Hepatocyte (in vitro differentiated cells): ENCODE results near the gene JHY. TPM values are rescaled to one million over a fixed set of nuclear protein-coding genes. Genes with fewer than 3 reads are reported as not detected.

ENCODE experiments used
- DNase-seq: peaks from one replicate; pipeline ENCODE4 v3.0.0-alpha.2; 2016; ENCODE audit warnings: low spot score
- H2AFZ ChIP-seq: fragments of 200-600 bp; sonication (generic); 2 replicates; pipeline ENCODE4 v1.6.0; 2016; ENCODE audit warnings: antibody characterized with exemption, mild to moderate bottlenecking
- H3K27ac ChIP-seq: fragments of 200-600 bp; sonication (generic); 2 replicates; pipeline ENCODE4 v1.5.1; 2016; ENCODE audit warnings: mild to moderate bottlenecking
- H3K27me3 ChIP-seq: fragments of 200-600 bp; sonication (generic); 2 replicates; pipeline ENCODE4 v1.6.1; 2016
- H3K36me3 ChIP-seq: fragments of 200-600 bp; sonication (generic); replicated peaks from 2 replicates; pipeline ENCODE4 v1.5.1; 2016; ENCODE audit warnings: low read depth; ENCODE audit not compliant: insufficient read depth
- H3K4me1 ChIP-seq: fragments of 200-600 bp; sonication (generic); 2 replicates; pipeline ENCODE4 v1.5.1; 2016; ENCODE audit warnings: mild to moderate bottlenecking, moderate library complexity; ENCODE audit not compliant: insufficient read depth
- H3K4me2 ChIP-seq: fragments of 200-600 bp; sonication (generic); 2 replicates; pipeline ENCODE4 v1.6.0; 2016
- H3K4me3 ChIP-seq: fragments of 200-600 bp; sonication (generic); 2 replicates; pipeline ENCODE4 v1.5.1; 2016; ENCODE audit warnings: mild to moderate bottlenecking
- H3K79me2 ChIP-seq: fragments of 200-600 bp; sonication (generic); 2 replicates; pipeline ENCODE4 v1.6.0; 2017; ENCODE audit warnings: mild to moderate bottlenecking
- H3K9me2 ChIP-seq: fragments of 200-600 bp; sonication (generic); replicated peaks from 2 replicates; pipeline ENCODE4 v1.6.0; 2017; ENCODE audit warnings: mild to moderate bottlenecking; ENCODE audit not compliant: insufficient read depth
- H3K9me3 ChIP-seq: fragments of 200-600 bp; sonication (generic); 2 replicates; pipeline ENCODE4 v1.5.1; 2016; ENCODE audit warnings: low read depth, mild to moderate bottlenecking
- H4K20me1 ChIP-seq: fragments of 200-600 bp; sonication (generic); 2 replicates; pipeline ENCODE4 v1.6.0; 2016; ENCODE audit warnings: mild to moderate bottlenecking; ENCODE audit not compliant: insufficient read depth, poor library complexity, severe bottlenecking
- EZH2 ChIP-seq: fragments of 200-600 bp; sonication (generic); IDR thresholded peaks from 2 replicates; pipeline ENCODE4 v1.6.1; 2016; ENCODE audit warnings: antibody characterized with exemption, mild to moderate bottlenecking, borderline replicate concordance
- EZH2phosphoT487 ChIP-seq: fragments of 200-600 bp; sonication (generic); IDR thresholded peaks from one replicate; pipeline ENCODE4 v1.6.1; 2018; ENCODE audit warnings: antibody characterized with exemption, mild to moderate bottlenecking, low read depth, moderate library complexity; ENCODE audit not compliant: unreplicated experiment, severe bottlenecking
- WGBS: methylation state at CpG from one replicate; pipeline ENCODE4 v1.1.6; 2016; ENCODE audit warnings: low lambda C conversion rate; ENCODE audit errors: missing lambda C conversion rate; 5-methylcytosine and 5-hydroxymethylcytosine counted together
- polyA plus RNA-seq: library from polyadenylated mRNA; unstranded; fragments of >200 nt; fragmentation: Nextera tagmentation; extraction: Ambion mirVana; gene quantifications from 2 replicates; pipeline ENCODE4 v1.2.1, GENCODE V29; 2016
- total RNA-seq: library from RNA; depleted of rRNA; stranded (reverse); fragments of >200 nt; gene quantifications from 2 replicates; pipeline ENCODE4 v1.2.3, GENCODE V29; 2014
- TF ChIP-seq, protein P1 (sequence below): fragments of 200-600 bp; sonication (generic); IDR thresholded peaks from 2 replicates; pipeline ENCODE4 v1.5.1; 2016; ENCODE audit warnings: antibody characterized with exemption, mild to moderate bottlenecking; ENCODE audit not compliant: poor library complexity

Gene JHY
- 2.0 and 2.8 TPM in 2 replicates for total RNA-seq
- polyA plus RNA-seq = 1.8 and 3.0 TPM in 2 replicates

DNA sequence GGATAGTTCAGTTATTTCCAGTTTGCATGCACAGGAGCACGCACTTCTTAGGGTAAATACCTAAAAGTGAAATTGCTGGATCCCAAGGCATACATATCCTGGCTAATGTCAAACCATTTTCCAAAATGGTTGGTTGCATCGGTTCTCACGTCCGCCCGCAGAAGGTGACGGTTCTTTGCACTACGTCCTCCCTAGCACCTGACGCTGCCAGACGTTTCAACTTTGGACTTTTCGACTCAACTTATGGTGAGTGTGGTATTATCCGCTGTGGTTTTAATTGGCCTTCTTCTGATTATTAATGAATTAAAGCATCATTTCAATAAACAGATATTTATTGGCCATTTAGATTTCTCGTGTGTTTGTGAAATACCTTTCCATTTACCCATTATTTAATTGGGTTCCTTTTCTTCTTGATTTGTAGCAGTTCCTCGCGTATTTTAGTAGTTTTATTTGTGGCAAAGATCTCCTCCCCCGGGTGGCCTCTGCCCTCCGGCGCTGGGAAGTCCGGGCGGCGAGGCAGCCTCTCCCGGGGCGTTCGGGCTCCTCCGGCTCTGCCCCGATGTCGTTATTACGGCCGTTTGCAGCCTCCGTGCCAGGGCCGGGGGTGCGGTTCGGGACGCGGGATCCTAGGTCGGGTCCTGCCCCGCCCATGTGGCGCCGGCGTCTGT, at the start of gene JHY:
Gene JHY (plus strand): TSS at position 571 of the 668 bp plus-strand sequence. CDS start 3,091 bp downstream, outside the sequence.
- Histone ChIP-seq H3K4me1 (peaks cover 6% of the 10 kb centered on the region), H3K27me3 (peaks cover 10% of the 10 kb centered on the region), H3K4me3 (peak within 1 kb of the TSS; percentile 27), H3K9me2 (no peaks in the 10 kb centered on the region), H3K79me2 (no peaks in the 10 kb centered on the region), H3K9me3 (no peaks in the 10 kb centered on the region), H4K20me1 (no peaks in the 10 kb centered on the region), H3K36me3 (no peaks in the 10 kb centered on the region), H3K27ac (peak within 1 kb of the TSS; percentile 87), H2AFZ (peak within 1 kb of the TSS; percentile 84), H3K4me2 (peak within 1 kb of the TSS; percentile 87)
- WGBS = 25% methylated on average over 36 of the region's 39 CpGs
- TF ChIP-seq EZH2 (no peak), EZH2phosphoT487 (no peak)
- TF ChIP-seq, protein P1, sequence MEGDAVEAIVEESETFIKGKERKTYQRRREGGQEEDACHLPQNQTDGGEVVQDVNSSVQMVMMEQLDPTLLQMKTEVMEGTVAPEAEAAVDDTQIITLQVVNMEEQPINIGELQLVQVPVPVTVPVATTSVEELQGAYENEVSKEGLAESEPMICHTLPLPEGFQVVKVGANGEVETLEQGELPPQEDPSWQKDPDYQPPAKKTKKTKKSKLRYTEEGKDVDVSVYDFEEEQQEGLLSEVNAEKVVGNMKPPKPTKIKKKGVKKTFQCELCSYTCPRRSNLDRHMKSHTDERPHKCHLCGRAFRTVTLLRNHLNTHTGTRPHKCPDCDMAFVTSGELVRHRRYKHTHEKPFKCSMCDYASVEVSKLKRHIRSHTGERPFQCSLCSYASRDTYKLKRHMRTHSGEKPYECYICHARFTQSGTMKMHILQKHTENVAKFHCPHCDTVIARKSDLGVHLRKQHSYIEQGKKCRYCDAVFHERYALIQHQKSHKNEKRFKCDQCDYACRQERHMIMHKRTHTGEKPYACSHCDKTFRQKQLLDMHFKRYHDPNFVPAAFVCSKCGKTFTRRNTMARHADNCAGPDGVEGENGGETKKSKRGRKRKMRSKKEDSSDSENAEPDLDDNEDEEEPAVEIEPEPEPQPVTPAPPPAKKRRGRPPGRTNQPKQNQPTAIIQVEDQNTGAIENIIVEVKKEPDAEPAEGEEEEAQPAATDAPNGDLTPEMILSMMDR = no peak
- DNase-seq = no peak

DNA sequence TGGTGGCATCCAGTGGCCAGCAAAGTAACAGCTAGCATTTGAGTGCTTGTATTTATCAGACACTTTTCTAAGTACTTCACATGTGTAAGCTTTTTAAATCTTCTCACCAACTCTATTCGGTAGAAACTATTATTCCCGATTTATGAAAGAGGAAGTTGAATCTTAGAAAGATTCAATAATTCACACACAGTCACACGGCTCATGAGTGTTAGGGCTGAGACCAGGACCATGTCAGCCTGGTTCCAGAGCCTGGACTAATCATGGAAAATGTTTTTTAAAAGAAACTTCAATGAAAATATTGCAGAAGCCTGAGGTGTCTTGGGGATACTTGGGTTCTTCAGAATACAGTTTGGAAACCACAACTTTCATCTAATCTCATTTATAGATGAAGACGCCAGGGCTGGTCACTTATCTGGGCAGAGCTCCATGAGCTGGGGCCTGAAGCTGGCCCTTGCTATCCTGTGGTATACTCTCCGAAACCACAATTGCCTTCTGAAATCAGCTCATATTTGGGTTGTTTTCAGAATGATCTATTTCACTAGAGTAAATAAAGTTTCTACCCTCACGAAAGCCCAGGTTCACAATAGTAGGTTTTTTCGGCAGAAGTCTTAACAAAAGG, 48.6 kb upstream of the JHY start:
- DNase-seq = no peak
- no peaks in the 10 kb centered on the region for H3K9me3 ChIP-seq
- H4K20me1 ChIP-seq = no peaks in the 10 kb centered on the region
- no peak overlapping the region for H3K4me3 ChIP-seq
- H2AFZ ChIP-seq = no peak overlapping the region
- H3K4me2 ChIP-seq = no peak overlapping the region
- H3K27me3 ChIP-seq = no peaks in the 10 kb centered on the region
- no peak overlapping the region for H3K27ac ChIP-seq
- no peaks in the 10 kb centered on the region for H3K36me3 ChIP-seq
- no peaks in the 10 kb centered on the region for H3K79me2 ChIP-seq
- no peaks in the 10 kb centered on the region for H3K4me1 ChIP-seq
- no peaks in the 10 kb centered on the region for H3K9me2 ChIP-seq
- TF ChIP-seq EZH2phosphoT487 = no peak
- TF ChIP-seq, protein P1 = no peak
- no peak for TF ChIP-seq EZH2
- 88% methylated on average over 7 of the region's 7 CpGs for WGBS

DNA sequence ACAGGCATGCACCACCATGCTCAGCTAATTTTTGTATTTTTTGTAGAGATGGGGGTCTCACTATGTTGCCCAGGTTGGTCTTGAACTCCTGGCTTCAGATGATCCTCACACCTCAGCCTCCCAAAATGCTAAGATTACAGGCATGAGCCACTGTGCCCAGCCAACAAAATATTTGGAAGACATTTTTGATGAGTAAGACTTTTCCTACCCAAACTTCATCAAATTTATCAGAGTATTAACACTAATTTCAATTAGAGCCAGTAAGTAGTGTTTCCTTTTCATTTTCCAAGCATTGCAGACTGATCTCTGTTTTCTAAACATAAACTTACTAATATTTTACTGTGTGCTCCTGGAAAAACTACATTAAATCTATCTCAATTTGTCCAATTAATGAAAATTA, 45.6 kb upstream of the JHY start:
- DNase-seq = no peak
- no peaks in the 10 kb centered on the region for H3K9me2 ChIP-seq
- no peak overlapping the region for H3K4me3 ChIP-seq
- no peaks in the 10 kb centered on the region for H3K27me3 ChIP-seq
- no peaks in the 10 kb centered on the region for H3K79me2 ChIP-seq
- no peaks in the 10 kb centered on the region for H3K36me3 ChIP-seq
- no peak overlapping the region for H3K4me2 ChIP-seq
- no peak for TF ChIP-seq EZH2
- TF ChIP-seq, protein P1 = no peak
- no peak for TF ChIP-seq EZH2phosphoT487
- H3K4me1 ChIP-seq = no peaks in the 10 kb centered on the region
- no peaks in the 10 kb centered on the region for H3K9me3 ChIP-seq
- H2AFZ ChIP-seq = no peak overlapping the region
- H3K27ac ChIP-seq = no peak overlapping the region
- no peaks in the 10 kb centered on the region for H4K20me1 ChIP-seq
